Endothelial cell of umbilical vein (primary cell): ENCODE measurements around the gene EGFL7. TPM values are rescaled to one million over a fixed set of nuclear protein-coding genes. Genes with fewer than 3 reads are reported as not detected.
A peak's percentile ranks its signal among the peaks of the same experiment; 100 is the strongest.

ENCODE experiments used
- BruUV-seq: library from RNA; stranded (reverse); fragments of 400-500 nt; replicated peaks from 2 replicates; lab custom pipeline; 2021; lab: Mats Ljungman, UMichigan
- CTCF ChIA-PET: fragments of 300-600, 350-600 bp; sonication (Branson Sonifier 250); formaldehyde crosslinking; loops from one replicate; lab custom pipeline; 2021; ENCODE audit warnings: antibody characterized with exemption, inconsistent platforms; lab: Charles Lee
- POLR2A ChIA-PET: fragments of 300-600, 350-600 bp; sonication (Branson Sonifier 250); formaldehyde crosslinking; loops from one replicate; lab custom pipeline; 2021; ENCODE audit warnings: antibody characterized with exemption, inconsistent platforms; lab: Charles Lee
- DNase-seq: peaks from one replicate; pipeline ENCODE4 v3.0.0-alpha.2; 2011; ENCODE audit warnings: low read depth, low spot score
- FAIRE-seq: peaks from 2 replicates; lab custom pipeline; 2011; peaks lifted over from hg19 to GRCh38; lab: Jason Lieb, UNC
- H2AFZ ChIP-seq: 2 replicates; pipeline ENCODE4 v1.6.0; 2012; ENCODE audit warnings: low read depth, low read length, control low read depth, inconsistent platforms
- H3K27ac ChIP-seq: 2 replicates; pipeline ENCODE4 v1.5.1; 2011; ENCODE audit warnings: low read depth, mild to moderate bottlenecking, control low read depth, low read length, moderate library complexity; ENCODE audit not compliant: insufficient read depth
- H3K27me3 ChIP-seq, 2 experiments: 2 replicates each; pipeline versions ENCODE4 v1.6.0 to v1.6.1; 2011; ENCODE audit warnings: low read length in 2 of 2, mixed read lengths in 1 of 2; ENCODE audit not compliant: control insufficient read depth in 2 of 2, insufficient read depth in 2 of 2
- H3K36me3 ChIP-seq, 2 experiments: 2 replicates in 1 of 2; 3 replicates in 1 of 2; pipeline ENCODE4 v1.5.1; 2011; ENCODE audit warnings: low read length in 2 of 2, mild to moderate bottlenecking in 1 of 2, moderate library complexity in 1 of 2; ENCODE audit not compliant: control insufficient read depth in 2 of 2, insufficient read depth in 2 of 2; ENCODE audit errors: extremely low read depth in 1 of 2
- H3K4me1 ChIP-seq: 3 replicates; pipeline ENCODE4 v1.5.1; 2011; ENCODE audit warnings: mild to moderate bottlenecking, low read length; ENCODE audit not compliant: control insufficient read depth, insufficient read depth; ENCODE audit errors: extremely low read depth
- H3K4me2 ChIP-seq: 2 replicates; pipeline ENCODE4 v1.6.1; 2011; ENCODE audit warnings: low read length, control low read depth, mixed read lengths; ENCODE audit not compliant: insufficient read depth
- H3K4me3 ChIP-seq, 3 experiments: fragments of 200-600 bp in 1 of 3; sonication (generic), shearing (Covaris generic) in 1 of 3; replicated peaks in 1 of 3; 2 replicates each; pipeline ENCODE4 v1.5.1; 2011 to 2016; ENCODE audit warnings: control low read depth in 3 of 3, low read length in 3 of 3, mild to moderate bottlenecking in 2 of 3, inconsistent platforms in 1 of 3, low read depth in 1 of 3, moderate library complexity in 1 of 3; ENCODE audit not compliant: insufficient read depth in 1 of 3
- H3K79me2 ChIP-seq: 2 replicates; pipeline ENCODE4 v1.6.0; 2012; ENCODE audit warnings: low read length, inconsistent platforms; ENCODE audit not compliant: control insufficient read depth, insufficient read depth
- H3K9ac ChIP-seq: replicated peaks from 2 replicates; pipeline ENCODE3; 2011; ENCODE audit warnings: low read length, control low read depth; ENCODE audit not compliant: insufficient read depth; ENCODE audit errors: extremely low read depth
- H3K9me1 ChIP-seq: replicated peaks from 3 replicates; pipeline ENCODE4 v1.6.0; 2011; ENCODE audit warnings: mild to moderate bottlenecking, low read length; ENCODE audit not compliant: control insufficient read depth, insufficient read depth; ENCODE audit errors: extremely low read depth
- H3K9me3 ChIP-seq: replicated peaks from 2 replicates; pipeline ENCODE4 v1.5.1; 2012; ENCODE audit warnings: low read length, inconsistent platforms; ENCODE audit not compliant: control insufficient read depth, insufficient read depth
- H4K20me1 ChIP-seq: replicated peaks from 2 replicates; pipeline ENCODE3; 2011; ENCODE audit warnings: mild to moderate bottlenecking, low read length; ENCODE audit not compliant: control insufficient read depth, insufficient read depth; ENCODE audit errors: extremely low read depth
- CTCF ChIP-seq, 2 donors: IDR thresholded peaks; 1 replicate in 1 of 2; 2 replicates in 1 of 2; pipeline ENCODE4 v1.5.1; 2011; ENCODE audit warnings: low read length in 2 of 2, mild to moderate bottlenecking in 2 of 2, moderate library complexity in 2 of 2, control low read depth in 1 of 2, inconsistent platforms in 1 of 2, low read depth in 1 of 2; ENCODE audit not compliant: insufficient read depth in 1 of 2; ENCODE audit errors: extremely low read depth in 1 of 2
- EZH2 ChIP-seq: IDR thresholded peaks from 2 replicates; pipeline ENCODE4 v1.6.1; 2012; ENCODE audit warnings: borderline replicate concordance, low read depth, mild to moderate bottlenecking, moderate library complexity, low read length, inconsistent platforms; ENCODE audit not compliant: severe bottlenecking
- FOS ChIP-seq: IDR thresholded peaks from 2 replicates; pipeline ENCODE4 v1.6.1; 2011; ENCODE audit warnings: mild to moderate bottlenecking, low read length, moderate library complexity, borderline replicate concordance; ENCODE audit not compliant: insufficient read depth
- GATA2 ChIP-seq: IDR thresholded peaks from 2 replicates; pipeline ENCODE4 v1.7.0; 2011; ENCODE audit warnings: low read depth, mild to moderate bottlenecking, moderate library complexity, mixed read lengths, low read length; ENCODE audit not compliant: insufficient read length, insufficient read depth
- JUN ChIP-seq: IDR thresholded peaks from 2 replicates; pipeline ENCODE4 v1.6.1; 2011; ENCODE audit warnings: borderline replicate concordance, low read depth; ENCODE audit not compliant: insufficient read length, insufficient read depth
- MYC ChIP-seq: IDR thresholded peaks from one replicate; pipeline ENCODE4 v1.6.1; 2011; ENCODE audit warnings: mild to moderate bottlenecking, low read depth, low read length
- POLR2A ChIP-seq: IDR thresholded peaks from 2 replicates; pipeline ENCODE4 v1.6.1; 2012; ENCODE audit warnings: low read depth, mild to moderate bottlenecking, control low read depth, low read length
- POLR2AphosphoS5 ChIP-seq: IDR thresholded peaks from 2 replicates; pipeline ENCODE4 v1.6.1; 2012; ENCODE audit warnings: low read depth, mild to moderate bottlenecking, control low read depth, low read length, moderate library complexity; ENCODE audit not compliant: insufficient read depth
- dilution Hi-C: fragments of 300-500 bp; cut with MboI; formaldehyde crosslinking; loops from one replicate; pipeline ENCODE4 v1.15.0; 2019; ENCODE audit warnings: low sequenced_read_pairs; ENCODE audit not compliant: extremely low pct_ligation_motif_present
- intact Hi-C: fragments of 100-400 bp; cut with micrococcal nuclease; formaldehyde crosslinking; loops from one replicate; pipeline ENCODE4 v1.10.0; 2022
- polyA plus RNA-seq, 4 experiments: library from polyadenylated mRNA; depleted of rRNA in 3 of 4; stranded (reverse) in 3 of 4; unstranded in 1 of 4; fragments of >200 nt; gene quantifications; 2 replicates each; pipeline versions ENCODE4 v1.2.1 to v1.2.3, GENCODE V29; 2011 to 2012; ENCODE audit warnings: missing spikeins in 1 of 4
- total RNA-seq: library from RNA; stranded (reverse); gene quantifications from 2 replicates; pipeline ENCODE4 v1.2.3, GENCODE V29; 2021
- TF ChIP-seq, protein P1 (sequence below): IDR thresholded peaks from 2 replicates; pipeline ENCODE4 v1.6.1; 2011; ENCODE audit not compliant: insufficient read depth, insufficient read length

The EGFL7 gene
- total and polyA plus RNA-seq, 2 donors (not counting 3 experiments of a cell fraction or from before 2014, with no cell fraction given), result 1,043 to 1,377 TPM

- Histone ChIP-seq H3K4me1 (peaks cover 51% of the 10 kb centered on the region), H4K20me1 (no peaks in the 10 kb centered on the region), H3K9me3 (no peaks in the 10 kb centered on the region), H3K9me1 (no peaks in the 10 kb centered on the region), H3K27me3 (no peaks in the 10 kb centered on the region), H3K27ac (peak overlapping the region; percentile 14), H3K9ac (no peak overlapping the region), H3K36me3 (no peaks in the 10 kb centered on the region), H3K79me2 (peaks cover 23% of the 10 kb centered on the region), H3K4me2 (peak overlapping the region; percentile 51), H3K4me3 (peak overlapping the region in 2 of 3 experiments; percentile 6 to 7), H2AFZ (no peak overlapping the region)
- peak; percentile 96 for FAIRE-seq
- no TSS peak for BruUV-seq
- ChIA-PET CTCF (interaction anchor here (1.2 to 8.2 kb wide), 8 partner anchors 11 to 158 kb away, joined by 4 to 90 read pairs (median 22); partner anchors contain the start of gene EGFL7), POLR2A (interaction anchor here (0.6 to 10.7 kb wide), 6 partner anchors 14 to 157 kb away, joined by 3 to 161 read pairs (median 5); partner anchors contain the start of gene EGFL7)
- intact Hi-C loops (no loop called here), dilution Hi-C loops (no loop called here)
- DNase-seq, result peak; percentile 82
- TF ChIP-seq GATA2 (peak; percentile 55), CTCF (IDR thresholded peaks at IDR 0.05; ENCODE audit: extremely low read depth in 1 of 2, insufficient read depth in 1 of 2, low read depth in 1 of 2, low read length in 2 of 2) (no peak), EZH2 (no peak), POLR2A (no peak), FOS (no peak), MYC (no peak), JUN (no peak), POLR2AphosphoS5 (peak; percentile 38)
- TF ChIP-seq, protein P1, sequence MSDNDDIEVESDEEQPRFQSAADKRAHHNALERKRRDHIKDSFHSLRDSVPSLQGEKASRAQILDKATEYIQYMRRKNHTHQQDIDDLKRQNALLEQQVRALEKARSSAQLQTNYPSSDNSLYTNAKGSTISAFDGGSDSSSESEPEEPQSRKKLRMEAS, result peak; percentile 48
Observed at GRCh38 chr9:136642439-136642921, 20.2 kb upstream of the EGFL7 start.
